Hepatocyte (in vitro differentiated cells): Measurements from ENCODE around the gene DCLK2.

Experiments
- EZH2 ChIP-seq: fragments of 200-600 bp; sonication (generic); IDR thresholded peaks from 2 replicates; pipeline ENCODE4 v1.6.1; 2016; ENCODE audit warnings: antibody characterized with exemption, mild to moderate bottlenecking, borderline replicate concordance
- EZH2phosphoT487 ChIP-seq: fragments of 200-600 bp; sonication (generic); IDR thresholded peaks from one replicate; pipeline ENCODE4 v1.6.1; 2018; ENCODE audit warnings: antibody characterized with exemption, mild to moderate bottlenecking, low read depth, moderate library complexity; ENCODE audit not compliant: unreplicated experiment, severe bottlenecking
- TF ChIP-seq, protein P1 (sequence below): fragments of 200-600 bp; sonication (generic); IDR thresholded peaks from 2 replicates; pipeline ENCODE4 v1.5.1; 2016; ENCODE audit warnings: antibody characterized with exemption, mild to moderate bottlenecking; ENCODE audit not compliant: poor library complexity

DNA sequence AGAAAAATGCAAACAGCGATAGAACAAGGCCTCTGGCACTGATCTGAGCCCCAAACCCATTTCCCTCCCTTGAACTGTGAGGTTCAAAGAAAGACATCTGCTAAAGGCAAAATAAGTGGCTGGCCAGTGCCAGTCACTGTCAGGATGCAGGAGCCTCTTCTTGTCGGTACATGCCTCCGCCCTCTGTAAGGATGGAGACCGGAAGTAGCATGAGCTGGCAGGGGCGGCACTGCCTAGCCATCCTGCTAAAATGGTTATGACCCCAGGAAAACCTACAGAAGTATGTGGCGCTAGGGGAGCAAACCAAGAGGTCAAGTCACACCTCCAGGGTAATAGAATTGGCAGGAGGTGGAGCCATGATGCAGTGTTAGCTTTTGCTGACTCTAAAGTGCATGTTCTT, 180.3 kb downstream of the DCLK2 start:
- TF ChIP-seq, protein P1, sequence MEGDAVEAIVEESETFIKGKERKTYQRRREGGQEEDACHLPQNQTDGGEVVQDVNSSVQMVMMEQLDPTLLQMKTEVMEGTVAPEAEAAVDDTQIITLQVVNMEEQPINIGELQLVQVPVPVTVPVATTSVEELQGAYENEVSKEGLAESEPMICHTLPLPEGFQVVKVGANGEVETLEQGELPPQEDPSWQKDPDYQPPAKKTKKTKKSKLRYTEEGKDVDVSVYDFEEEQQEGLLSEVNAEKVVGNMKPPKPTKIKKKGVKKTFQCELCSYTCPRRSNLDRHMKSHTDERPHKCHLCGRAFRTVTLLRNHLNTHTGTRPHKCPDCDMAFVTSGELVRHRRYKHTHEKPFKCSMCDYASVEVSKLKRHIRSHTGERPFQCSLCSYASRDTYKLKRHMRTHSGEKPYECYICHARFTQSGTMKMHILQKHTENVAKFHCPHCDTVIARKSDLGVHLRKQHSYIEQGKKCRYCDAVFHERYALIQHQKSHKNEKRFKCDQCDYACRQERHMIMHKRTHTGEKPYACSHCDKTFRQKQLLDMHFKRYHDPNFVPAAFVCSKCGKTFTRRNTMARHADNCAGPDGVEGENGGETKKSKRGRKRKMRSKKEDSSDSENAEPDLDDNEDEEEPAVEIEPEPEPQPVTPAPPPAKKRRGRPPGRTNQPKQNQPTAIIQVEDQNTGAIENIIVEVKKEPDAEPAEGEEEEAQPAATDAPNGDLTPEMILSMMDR = no peak
- no peak for TF ChIP-seq EZH2
- no peak for TF ChIP-seq EZH2phosphoT487
